GM19395 (cell line): ENCODE results near the gene RAET1L.
"Not testable (repeated sequence)": the region's sequence is repeated elsewhere in the genome, so short reads cannot be mapped to it uniquely, and the experiment has no call there.

ENCODE experiments used
- ATAC-seq: cut with Tn5 transposase; IDR thresholded peaks from one replicate; pipeline ENCODE4 v1.9.1; 2021; ENCODE audit warnings: mild to moderate bottlenecking, moderate library complexity; ENCODE audit not compliant: unreplicated experiment

RAET1L gene

DNA sequence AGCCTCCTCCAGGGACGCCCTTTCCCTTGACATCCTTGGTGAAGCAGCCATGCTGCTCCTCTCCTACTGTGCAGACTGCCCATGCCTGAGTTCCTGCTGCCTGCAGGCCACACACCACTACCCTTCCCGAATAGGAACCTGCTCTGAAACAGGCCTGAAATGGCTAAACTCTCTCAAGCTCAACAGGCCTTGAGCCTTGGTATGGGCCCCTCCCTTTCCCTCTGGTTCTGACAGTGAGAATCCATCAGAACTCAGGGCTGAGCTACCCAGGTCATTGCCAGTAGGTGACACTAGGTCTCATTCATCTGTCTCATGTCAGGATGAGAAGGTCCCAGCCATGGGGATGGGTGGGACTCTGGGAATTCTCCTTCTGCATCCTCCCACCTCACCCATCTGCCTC is 25.7 kb downstream of the RAET1L start:
- no peak for ATAC-seq

DNA sequence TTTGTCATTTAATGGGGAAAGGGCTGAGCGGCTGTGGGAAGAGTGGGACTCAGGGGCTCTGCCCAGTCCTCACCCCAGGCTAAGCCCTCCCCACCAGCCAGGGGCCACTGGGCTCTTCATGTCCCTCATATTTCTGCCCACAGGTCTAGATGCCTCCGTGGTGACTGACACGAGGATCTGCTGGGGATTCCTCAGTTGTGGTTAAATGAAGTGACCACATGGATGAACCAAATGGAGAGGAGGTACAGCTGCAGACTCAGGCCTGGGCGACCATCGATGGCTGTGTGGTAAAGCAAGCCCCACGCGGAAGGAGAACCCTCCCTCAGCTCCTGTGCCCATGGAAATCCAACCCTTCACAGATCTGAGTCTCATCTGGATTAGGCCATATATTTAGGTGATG is 29.4 kb downstream of the RAET1L start:
- no peak for ATAC-seq

DNA sequence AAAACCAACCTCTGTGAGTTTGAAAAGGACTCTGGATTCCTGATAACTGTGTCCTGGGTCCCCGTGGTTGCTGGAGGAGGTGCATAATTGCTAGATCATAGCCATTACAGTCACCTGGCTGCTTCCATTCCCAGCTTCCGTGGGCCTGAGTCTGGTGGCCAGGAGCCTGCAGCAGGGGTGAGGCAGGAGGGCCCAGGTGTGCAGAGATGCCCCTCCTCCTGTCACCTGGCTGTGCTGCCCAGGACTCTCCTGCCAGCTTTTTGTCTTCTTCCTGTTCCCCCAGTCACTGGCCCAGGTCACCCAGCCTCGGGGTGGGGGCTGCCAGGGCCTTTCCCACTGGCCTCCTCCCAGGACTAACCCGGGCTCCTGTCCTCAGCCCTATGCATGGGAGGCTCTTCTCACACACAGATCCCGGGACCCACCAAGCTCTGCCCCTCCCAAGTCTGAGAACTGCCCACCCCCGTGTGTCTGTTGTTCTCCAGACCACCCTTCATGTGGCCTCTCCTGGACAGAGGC is 30.0 kb downstream of the RAET1L start:
- no peak for ATAC-seq

DNA sequence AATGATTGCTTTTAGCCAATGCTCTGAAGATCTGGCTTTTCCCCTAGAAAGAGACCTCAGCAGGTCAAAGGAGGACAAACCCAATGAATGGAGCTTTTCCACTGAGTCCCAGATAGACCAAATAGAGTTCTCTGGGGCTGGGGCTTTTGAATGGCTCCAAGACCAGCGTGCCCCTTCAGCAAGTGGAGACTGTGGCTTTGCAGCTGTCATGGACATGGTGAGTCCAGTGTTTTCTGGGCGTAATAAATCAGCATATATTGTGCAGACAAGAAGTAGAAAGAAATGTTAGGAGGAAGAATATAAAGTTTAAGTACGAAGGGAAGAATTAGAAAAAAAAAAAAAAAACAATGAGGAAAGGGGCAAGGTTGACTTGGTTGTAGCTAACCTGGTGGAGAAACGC is 33.5 kb downstream of the RAET1L start:
- no peak for ATAC-seq

DNA sequence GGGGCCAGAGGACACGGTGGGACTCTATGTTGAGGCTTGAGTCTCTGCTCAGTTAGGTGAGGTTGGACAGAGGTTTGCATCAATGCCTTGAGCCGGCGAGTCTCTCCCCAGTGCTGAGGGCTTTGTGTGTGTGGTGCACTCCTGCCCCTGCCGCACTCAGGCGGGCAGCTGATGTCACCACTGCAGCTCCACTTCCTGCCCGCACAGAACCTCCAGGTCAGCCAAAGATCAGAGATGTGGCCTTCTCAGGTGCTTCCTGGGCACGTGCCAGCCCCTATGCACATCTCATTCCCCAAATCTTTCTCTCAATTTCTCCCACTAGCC is 33.9 kb downstream of the RAET1L start:
- ATAC-seq = not testable (repeated sequence)

DNA sequence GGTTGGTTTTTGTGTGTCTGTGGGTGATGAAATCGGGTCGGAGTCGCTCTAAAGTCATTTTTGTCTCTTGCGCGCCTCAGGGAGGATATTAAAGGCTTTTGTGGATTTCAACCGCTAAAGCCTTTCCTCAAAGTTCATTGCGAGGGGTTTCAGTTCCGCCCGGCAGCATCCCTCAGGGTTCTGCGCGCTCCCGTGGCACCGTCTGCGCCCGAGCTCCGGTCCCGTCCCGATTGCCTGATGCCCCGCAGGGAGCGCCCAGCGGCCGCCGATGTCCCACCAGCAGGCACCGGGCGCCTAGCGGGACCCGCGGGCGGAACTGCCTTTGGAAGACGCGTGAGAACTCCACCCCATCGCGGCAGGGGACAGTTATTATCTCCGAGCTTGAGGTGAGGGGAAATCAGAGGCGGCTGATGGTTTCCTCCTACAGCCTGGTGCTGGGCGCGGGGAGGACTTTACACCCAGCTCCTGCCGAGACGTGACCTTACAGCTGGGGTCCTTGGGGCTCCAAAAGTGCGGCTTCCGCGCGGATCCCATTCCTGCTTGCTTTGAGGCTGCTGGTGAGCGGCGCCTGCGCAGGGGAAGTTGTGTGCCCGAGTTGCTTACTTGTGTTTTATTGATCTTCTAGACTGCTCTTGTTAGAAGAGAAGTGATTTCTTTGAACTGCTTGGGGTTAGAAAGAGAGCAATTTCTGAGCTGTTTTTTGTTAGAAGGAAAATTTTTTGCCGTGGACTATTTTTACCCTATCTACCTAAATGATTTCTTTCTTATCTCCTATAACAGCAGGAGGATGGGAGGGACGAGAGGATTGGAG is 34.5 kb downstream of the RAET1L start:
- no peak for ATAC-seq

DNA sequence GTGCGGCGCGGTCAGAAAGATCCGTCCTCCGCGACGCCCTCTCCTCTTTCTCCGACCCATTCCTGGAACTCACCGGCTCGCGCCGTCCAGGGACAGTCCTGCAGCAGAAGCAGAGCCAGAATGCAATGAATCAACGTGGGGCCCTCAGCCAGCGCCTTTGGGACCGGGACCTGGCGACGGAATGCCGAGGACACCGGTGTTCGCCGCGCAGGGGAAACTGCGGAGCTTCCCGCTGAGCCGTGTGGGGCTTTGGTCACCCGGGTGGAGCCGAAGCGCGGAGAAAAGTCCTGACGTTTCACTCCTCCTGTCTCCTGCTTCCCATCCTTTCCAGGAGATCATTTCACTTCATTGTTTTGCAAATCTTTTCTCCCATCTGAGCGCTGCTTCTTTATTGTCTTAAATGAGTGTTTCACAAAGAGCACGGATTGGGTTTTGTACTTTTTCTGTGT is 35.1 kb downstream of the RAET1L start:
- no peak for ATAC-seq

DNA sequence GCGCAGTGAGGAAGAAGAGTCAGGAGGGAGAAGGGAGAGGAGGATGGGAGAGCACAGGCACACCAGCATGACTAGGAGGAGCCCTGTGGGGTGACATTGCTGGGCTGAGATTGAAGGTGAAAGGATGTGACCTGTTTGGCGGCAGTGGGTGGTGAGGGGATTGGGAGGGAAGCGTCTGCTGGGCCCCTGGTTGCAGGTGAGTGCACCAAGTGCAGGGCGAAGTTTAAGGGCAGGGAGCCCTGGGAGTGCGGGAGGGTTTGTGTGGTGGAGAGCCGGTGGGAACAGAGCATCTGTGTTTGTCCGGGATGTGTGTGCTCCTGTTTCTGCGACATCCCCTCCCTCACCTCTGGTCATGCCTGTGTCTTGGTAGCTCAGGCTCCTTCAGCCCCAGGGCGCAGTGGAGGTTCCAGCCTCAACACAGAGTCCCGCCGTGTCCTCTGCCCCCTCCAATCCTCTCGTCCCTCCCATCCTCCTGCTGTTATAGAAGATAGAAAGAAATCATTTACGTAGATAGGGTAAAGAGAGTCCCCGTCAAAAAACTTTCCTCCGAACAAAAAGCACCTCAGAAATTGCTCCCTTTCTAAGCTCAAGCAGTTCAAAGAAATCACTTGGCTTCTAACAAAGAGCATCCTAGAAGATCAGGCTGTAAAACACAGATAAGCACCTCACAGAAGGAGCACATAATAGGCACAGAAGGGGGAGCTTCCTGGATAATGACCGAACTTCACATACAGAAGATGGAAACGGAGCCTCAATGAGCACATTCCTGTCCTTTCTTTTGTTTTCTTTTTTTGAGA is 36.6 kb downstream of the RAET1L start:
- ATAC-seq = no peak

DNA sequence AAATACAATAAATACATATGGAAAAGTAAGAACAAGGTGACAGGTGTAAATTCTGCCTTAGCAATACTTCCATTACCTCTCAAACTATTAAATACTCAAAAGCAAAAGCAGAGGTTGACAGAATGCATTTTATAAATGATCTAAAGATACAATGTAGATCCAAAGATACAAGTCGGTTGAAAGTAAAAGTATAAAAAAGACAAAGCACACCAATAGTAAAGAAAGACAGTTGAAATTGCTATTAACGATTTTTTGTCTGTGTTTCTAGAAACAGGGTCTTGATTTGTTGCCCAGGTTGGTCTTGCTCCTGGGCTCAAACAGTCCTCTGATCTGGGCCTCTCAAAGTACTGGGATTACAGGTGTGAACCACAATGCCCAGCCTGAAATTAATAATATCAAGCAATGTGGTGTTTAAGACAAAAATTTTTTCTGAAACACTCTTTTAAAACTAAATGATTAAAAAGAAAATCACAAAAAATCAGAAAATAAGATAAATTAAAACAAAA is 37.7 kb downstream of the RAET1L start:
- no peak for ATAC-seq

DNA sequence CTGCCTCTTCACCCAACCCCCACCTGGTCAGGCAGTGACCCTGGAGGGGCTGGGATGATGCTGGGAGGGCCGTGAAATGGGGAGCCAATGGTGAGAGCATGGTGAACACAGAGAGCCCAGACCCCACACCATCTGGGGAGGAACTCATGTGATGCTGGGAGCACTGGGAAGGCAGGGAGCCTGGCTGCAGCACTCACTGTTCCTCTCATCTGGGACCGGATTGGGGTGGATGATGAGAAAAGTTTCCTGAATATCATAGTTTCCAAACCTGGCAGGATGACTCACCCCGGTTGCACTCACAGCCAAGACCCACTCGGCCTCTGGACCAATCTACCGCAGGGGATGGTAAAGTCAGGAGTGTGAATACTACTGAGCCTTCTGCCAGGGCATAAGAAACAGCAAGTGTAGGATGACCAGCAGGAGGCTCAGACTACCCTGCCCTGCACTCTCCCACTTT is 39.8 kb downstream of the RAET1L start:
- ATAC-seq = no peak

DNA sequence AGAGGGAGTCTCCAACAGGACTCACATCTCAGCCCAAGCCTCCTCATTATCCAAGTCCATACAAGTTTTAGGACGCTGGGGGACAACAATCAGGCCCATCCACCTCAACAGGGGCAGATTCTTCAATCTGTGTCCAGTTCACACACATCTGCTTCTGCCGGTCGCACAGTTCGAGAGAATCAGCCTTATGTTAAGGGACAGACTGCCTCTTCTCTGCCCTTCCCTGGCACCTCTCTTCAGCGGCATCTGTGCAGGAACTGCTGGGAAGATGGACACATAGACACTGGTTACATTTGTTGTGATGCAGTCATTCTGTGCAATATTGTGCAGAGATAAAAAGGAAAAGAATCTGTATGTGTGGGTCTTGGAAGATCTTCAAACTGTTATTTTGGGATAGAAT is 40.6 kb downstream of the RAET1L start:
- ATAC-seq = no peak

DNA sequence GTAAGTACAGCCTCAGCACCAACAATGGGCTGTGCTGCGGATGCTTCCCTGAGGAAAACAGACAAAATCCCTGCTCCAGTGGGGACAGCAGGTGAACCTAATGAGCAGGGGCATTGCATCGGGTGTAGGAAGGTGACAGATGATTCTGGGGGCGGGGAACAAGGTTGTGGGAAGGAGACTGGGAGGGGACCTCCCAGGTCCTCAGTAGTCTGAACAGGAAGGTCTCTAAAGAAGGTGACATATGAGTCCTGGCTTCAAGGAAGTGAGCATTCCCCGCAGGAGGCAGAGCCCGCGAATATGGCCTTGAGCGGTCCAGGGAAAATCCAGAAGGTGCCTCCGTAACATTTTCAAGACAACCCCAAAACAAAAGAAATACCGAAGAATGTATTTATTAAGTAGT is 42.2 kb downstream of the RAET1L start:
- ATAC-seq = no peak

DNA sequence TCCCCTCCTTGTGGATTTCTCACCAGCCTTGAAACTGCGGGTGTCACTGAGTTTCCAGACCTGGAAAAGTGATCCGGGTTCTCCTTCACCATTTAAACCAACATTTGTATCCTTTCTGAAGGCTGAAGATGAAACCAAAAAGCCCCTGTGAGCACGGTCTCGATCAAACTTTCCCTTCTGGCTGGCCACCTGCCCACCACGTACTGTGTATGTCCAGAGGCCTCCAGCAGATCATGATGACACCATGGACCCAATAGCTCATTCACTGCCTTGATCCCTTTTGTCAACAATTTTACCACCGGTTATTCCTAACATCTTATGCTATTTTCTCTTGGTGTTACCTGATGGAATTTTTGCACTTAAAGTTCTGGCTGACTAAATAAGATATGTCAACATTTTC is 46.0 kb downstream of the RAET1L start:
- no peak for ATAC-seq

DNA sequence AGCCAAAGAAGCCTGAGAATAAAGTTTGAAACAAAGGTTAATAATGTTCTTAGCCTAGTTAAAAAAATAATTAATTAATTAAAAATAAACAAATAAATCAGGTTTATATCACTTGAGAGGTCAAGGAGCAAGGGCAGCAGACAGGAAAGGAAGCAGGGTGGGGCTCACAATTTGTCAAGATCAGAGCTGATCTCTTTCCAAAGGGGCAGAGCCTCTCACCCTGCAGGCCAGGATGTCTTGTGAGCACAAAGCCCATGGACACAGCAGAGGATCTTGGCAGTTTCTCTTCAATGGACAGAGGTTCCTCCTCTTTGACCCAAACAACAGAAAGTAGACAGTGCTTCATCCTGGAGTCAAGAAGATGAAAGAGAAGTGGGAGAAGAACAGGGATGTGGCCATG is 46.7 kb downstream of the RAET1L start:
- no peak for ATAC-seq

DNA sequence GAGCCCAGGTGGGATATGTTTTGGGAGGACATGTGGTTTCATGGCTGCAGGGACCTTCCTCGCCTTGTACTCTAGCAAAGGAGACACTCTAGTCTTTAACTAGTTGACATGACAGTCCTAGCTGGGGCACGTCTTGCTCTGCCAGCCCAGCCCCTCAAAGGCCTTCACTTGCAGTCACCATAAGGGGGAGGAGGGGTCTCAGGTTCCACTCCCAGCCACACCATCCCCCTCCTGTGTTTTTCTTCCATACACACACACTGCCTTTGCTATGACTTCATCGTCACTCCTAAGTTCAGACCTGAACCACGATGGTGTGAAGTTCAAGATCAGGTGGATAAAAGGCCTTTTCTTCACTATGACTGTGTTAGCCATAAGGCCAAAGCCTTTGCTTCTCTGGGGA is 48.1 kb downstream of the RAET1L start:
- ATAC-seq = no peak

DNA sequence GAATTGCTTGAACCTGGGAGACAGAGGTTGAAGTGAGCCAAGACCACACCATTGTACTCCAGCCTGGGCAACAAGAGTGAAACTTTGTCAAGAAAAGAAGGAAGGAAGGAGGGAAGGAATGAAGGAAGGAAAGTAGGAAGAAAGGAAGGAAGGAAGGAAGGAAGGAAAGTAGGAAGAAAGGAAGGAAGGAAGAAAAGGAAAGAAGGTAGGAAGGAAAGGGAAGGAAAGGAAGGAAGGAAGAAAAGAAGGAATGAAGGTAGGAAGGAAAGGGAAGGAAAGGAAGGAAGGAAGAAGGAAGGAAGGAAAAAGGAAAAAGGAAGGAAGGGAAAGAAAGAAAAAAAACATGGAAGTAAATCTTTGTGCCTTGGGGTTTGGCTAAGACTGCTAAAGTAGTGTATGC is 49.9 kb downstream of the RAET1L start:
- ATAC-seq = no peak

DNA sequence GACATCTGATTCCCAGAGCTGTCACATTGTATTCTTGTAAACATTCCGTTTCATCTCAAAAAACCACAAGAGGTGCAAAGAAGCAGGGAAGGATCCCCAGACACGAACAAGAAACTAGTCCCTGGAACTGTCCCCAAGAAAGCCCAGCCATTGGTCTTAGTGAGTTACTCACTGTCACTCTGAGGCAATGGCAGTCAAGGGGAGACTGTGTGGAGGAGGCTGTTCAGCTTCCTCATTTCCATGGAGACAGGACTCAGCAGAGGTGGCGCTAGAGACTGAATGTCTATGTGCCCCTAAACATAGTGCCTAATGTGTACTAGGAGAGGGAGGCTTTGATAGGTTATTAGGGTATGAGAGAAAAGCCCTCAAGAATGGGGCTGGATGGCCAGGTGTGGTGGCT is 50.5 kb downstream of the RAET1L start:
- ATAC-seq = no peak

DNA sequence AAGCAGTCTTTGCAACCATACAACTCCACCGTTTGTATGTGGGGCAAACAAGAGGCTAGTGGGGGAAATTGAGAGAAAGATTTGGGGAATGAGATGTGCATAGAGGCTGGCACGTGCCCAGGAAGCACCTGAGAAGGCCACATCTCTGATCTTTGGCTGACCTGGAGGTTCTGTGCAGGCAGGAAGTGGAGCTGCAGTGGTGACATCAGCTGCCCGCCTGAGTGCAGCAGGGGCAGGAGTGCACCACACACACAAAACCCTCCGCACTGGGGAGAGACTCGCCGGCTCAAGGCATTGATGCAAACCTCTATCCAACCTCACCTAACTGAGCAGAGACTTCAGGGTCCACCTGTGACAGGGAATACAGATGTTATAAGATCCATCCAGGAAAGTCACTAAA is 50.9 kb downstream of the RAET1L start:
- not testable (repeated sequence) for ATAC-seq

DNA sequence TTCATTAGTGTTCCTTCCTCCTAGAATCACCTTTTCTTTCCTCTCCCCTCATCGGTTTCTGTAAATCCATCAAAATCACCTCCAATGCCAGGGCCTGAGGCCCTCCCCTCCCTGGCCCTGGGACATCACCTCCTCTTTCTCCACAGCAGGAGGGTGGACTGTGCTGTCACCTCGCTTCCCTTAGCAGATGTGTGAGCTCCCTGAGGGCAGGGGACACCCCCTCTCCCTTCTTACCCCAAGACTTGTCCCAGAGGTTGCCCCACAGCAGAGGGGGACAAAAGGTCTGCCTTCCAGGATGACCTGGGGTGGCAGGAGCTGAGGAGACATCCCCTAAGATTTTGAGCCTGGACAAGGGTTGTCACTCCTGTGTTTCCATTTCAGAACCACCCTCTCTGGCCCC is 55.7 kb downstream of the RAET1L start:
- no peak for ATAC-seq

DNA sequence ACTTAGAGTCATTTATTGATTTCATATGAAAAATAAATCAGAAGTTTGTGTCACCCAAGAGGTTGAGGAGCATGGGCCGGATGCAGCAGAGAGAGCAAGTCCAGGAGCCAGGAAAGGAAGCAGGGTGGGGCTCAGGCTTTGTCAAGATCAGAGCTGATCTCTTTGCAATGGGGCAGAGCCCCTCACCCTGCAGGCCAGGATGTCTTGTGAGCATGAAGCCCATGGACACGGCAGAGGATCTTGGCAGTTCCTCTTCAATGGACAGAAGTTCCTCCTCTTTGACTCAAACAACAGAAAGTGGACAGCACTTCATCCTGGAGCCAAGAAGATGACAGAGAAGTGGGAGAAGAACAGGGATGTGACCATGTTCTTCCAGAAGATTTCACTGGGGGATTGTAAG is 56.4 kb downstream of the RAET1L start:
- not testable (repeated sequence) for ATAC-seq
